Esophagus muscularis mucosa (tissue), 3 donors: ENCODE measurements around the gene C4orf51.

Experiments
- POLR2AphosphoS5 ChIP-seq, 2 donors: sonication (generic); formaldehyde crosslinking; IDR thresholded peaks; one replicate each; pipeline ENCODE4 v1.6.1; 2017; ENCODE audit warnings: antibody characterized with exemption in 2 of 2
- TF ChIP-seq, protein P1 (sequence below), 3 experiments: fragments of 200-600 bp in 2 of 3; fragments of 450-650 bp in 1 of 3; sonication (generic) in 2 of 3; IDR thresholded peaks; one replicate each; pipeline ENCODE4 v1.5.1; 2017 to 2019; ENCODE audit warnings: antibody characterized with exemption in 3 of 3, mild to moderate bottlenecking in 2 of 3, moderate library complexity in 1 of 3

DNA sequence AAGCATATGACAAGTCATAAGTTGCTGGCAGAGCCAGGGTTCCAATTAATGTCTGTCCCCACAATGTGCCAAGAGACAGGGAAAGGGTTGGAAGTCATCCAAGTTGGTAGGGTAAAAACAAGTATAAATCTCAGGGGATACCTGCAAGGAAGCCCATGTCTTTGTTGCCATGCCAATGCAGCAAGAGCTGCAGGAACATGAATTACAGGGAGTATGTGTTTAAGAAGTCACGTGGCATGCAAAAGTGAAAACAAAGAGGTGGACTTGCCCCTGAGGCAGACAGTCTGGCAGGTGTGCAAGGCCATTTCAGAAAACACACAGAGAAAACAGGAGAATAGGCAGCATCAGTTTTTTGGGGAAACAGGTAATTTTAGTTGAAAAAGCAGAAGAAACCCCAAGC lies 29.4 kb downstream of the C4orf51 start:
- TF ChIP-seq, protein P1, sequence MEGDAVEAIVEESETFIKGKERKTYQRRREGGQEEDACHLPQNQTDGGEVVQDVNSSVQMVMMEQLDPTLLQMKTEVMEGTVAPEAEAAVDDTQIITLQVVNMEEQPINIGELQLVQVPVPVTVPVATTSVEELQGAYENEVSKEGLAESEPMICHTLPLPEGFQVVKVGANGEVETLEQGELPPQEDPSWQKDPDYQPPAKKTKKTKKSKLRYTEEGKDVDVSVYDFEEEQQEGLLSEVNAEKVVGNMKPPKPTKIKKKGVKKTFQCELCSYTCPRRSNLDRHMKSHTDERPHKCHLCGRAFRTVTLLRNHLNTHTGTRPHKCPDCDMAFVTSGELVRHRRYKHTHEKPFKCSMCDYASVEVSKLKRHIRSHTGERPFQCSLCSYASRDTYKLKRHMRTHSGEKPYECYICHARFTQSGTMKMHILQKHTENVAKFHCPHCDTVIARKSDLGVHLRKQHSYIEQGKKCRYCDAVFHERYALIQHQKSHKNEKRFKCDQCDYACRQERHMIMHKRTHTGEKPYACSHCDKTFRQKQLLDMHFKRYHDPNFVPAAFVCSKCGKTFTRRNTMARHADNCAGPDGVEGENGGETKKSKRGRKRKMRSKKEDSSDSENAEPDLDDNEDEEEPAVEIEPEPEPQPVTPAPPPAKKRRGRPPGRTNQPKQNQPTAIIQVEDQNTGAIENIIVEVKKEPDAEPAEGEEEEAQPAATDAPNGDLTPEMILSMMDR (IDR thresholded peaks at IDR 0.05), result no peak
- no peak for TF ChIP-seq POLR2AphosphoS5 (IDR thresholded peaks at IDR 0.05)
